Esophagus muscularis mucosa (tissue), 3 donors: ENCODE data around the gene TOB2.

Source experiments
- POLR2A ChIP-seq: fragments of 450-650 bp; IDR thresholded peaks from one replicate; pipeline ENCODE4 v1.6.1; 2017; ENCODE audit warnings: antibody characterized with exemption, moderate library complexity, mild to moderate bottlenecking, low read depth
- TF ChIP-seq, protein P1 (sequence below), 3 experiments: fragments of 200-600 bp in 2 of 3; fragments of 450-650 bp in 1 of 3; sonication (generic) in 2 of 3; IDR thresholded peaks; one replicate each; pipeline ENCODE4 v1.5.1; 2017 to 2019; ENCODE audit warnings: antibody characterized with exemption in 3 of 3, mild to moderate bottlenecking in 2 of 3, moderate library complexity in 1 of 3

DNA sequence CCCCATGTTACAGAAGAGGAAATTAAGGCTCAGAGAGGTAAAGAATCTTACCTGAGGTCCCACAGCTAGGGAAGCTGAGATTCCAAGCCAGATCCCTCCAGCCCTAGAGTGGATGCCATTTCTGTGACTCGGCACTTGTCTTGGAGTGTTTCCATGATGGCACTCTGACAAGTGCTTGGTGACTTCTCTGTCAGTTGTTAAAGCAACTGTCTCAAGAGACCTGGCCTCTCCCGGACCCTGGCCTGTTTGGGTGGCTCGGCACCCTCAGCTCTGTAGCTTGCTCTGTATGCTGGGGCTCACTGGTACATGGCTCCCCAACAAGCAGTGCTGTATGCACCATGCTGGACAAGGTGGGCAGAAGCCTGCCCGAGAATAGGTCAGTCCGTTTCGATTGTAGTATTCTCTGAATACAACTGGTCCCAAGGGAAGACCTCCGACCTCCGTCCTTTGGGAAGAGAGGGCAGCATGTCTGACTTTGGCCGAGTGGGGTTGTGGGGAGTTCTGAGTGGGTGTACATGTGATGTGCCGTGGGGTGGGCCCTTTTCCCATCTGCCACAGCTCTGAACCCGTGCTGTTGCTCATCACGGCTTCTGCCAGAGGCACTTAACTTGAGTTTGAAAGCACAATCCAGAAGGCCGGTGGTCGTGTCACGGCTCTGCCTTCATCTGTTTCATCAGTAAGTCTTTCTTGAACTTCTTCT, 34.7 kb upstream of the TOB2 start:
- TF ChIP-seq, protein P1, sequence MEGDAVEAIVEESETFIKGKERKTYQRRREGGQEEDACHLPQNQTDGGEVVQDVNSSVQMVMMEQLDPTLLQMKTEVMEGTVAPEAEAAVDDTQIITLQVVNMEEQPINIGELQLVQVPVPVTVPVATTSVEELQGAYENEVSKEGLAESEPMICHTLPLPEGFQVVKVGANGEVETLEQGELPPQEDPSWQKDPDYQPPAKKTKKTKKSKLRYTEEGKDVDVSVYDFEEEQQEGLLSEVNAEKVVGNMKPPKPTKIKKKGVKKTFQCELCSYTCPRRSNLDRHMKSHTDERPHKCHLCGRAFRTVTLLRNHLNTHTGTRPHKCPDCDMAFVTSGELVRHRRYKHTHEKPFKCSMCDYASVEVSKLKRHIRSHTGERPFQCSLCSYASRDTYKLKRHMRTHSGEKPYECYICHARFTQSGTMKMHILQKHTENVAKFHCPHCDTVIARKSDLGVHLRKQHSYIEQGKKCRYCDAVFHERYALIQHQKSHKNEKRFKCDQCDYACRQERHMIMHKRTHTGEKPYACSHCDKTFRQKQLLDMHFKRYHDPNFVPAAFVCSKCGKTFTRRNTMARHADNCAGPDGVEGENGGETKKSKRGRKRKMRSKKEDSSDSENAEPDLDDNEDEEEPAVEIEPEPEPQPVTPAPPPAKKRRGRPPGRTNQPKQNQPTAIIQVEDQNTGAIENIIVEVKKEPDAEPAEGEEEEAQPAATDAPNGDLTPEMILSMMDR (IDR thresholded peaks at IDR 0.05): no peak
- TF ChIP-seq POLR2A: no peak
